Measurements from ENCODE around the gene CFAP65. TPM values are rescaled to one million over a fixed set of nuclear protein-coding genes. Genes with fewer than 3 reads are reported as not detected.

The CFAP65 gene
- total RNA-seq, 1 donor from 2014 or later = not detected

GRCh38 chr2:218963601-218964000, 77.7 kb downstream of the CFAP65 start:
- ATAC-seq = no peak

GRCh38 chr2:218962859-218963492, 78.3 kb downstream of the CFAP65 start:
- ATAC-seq = peak; percentile 33

- ATAC-seq = no peak
Measured at GRCh38 chr2:218961651-218962570, 79.4 kb downstream of the CFAP65 start.

DNA sequence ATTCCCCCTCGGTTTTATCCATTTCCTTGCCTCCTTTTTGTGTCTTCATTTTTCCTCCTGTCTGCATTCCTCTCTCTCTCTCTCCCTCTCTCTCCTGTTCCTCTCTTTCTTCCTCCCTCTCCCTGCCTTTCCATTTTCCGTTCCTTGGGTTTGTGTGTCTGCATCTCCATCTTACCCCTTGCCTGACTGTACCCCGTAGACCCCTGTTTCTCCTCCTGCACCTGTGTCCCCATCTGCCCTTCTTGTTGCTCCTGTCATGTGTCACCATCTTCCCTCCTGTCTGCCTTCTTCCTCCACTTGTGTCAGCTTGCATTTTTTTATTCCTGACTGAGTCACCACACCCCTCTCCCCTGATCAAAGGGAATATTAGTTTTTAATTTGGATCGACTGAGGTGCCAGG, 80.1 kb downstream of the CFAP65 start:
- no peak for ATAC-seq

- no peak for ATAC-seq
Measured at GRCh38 chr2:218960309-218961165, 80.8 kb downstream of the CFAP65 start.

- ATAC-seq = no peak
Measured at GRCh38 chr2:218959761-218960308, 81.5 kb downstream of the CFAP65 start.

GRCh38 chr2:218959141-218959731, 82.1 kb downstream of the CFAP65 start, which contains the start of gene CDK5R2:
Gene CDK5R2 (plus strand): TSS chr2:218959666. CDS start chr2:218959821, 155 bp downstream.
- ATAC-seq = peak; percentile 68

GRCh38 chr2:218958276-218958675, 83.0 kb downstream of the CFAP65 start:
- no peak for ATAC-seq

GRCh38 chr2:218957671-218958070, 83.6 kb downstream of the CFAP65 start:
- no peak for ATAC-seq

- no peak for ATAC-seq
Measured at GRCh38 chr2:218956039-218956438, 85.3 kb downstream of the CFAP65 start.

- ATAC-seq = no peak
Measured at GRCh38 chr2:218954541-218955300, 86.6 kb downstream of the CFAP65 start.

- ATAC-seq = no peak
Measured at GRCh38 chr2:218953366-218953954, 87.9 kb downstream of the CFAP65 start.

Other genes starting within 250 kb of the CFAP65 start
- gene PRKAG3, start 209.7 kb downstream of the CFAP65 start, total RNA-seq = not detected
- gene WNT6, start 181.7 kb downstream of the CFAP65 start, total RNA-seq = not detected
- 3.4 TPM for gene WNT10A, start 160.7 kb downstream of the CFAP65 start, total RNA-seq
- not detected for gene CDK5R2, start 81.8 kb downstream of the CFAP65 start, total RNA-seq
- not detected for gene FEV, start 56.3 kb downstream of the CFAP65 start, total RNA-seq
- gene CRYBA2, start 48.1 kb downstream of the CFAP65 start, total RNA-seq = not detected
- 0.08 TPM for gene IHH, start 19.4 kb upstream of the CFAP65 start, total RNA-seq
- gene NHEJ1, start 119.3 kb upstream of the CFAP65 start, total RNA-seq = 8.9 TPM
- gene SLC23A3, start 128.5 kb upstream of the CFAP65 start, total RNA-seq = 0.64 TPM
- gene CNPPD1, start 135.4 kb upstream of the CFAP65 start, total RNA-seq = 49.3 TPM
- 41.6 TPM for gene RETREG2, start 136.8 kb upstream of the CFAP65 start, total RNA-seq
- 41.1 TPM for gene ZFAND2B, start 165.3 kb upstream of the CFAP65 start, total RNA-seq
- 22.6 TPM for gene ABCB6, start 177.4 kb upstream of the CFAP65 start, total RNA-seq
- gene ATG9A, start 188.1 kb upstream of the CFAP65 start, total RNA-seq = 29.9 TPM
- gene ANKZF1, start 188.3 kb upstream of the CFAP65 start, total RNA-seq = 18.2 TPM
- 2.4 TPM for gene GLB1L, start 203.9 kb upstream of the CFAP65 start, total RNA-seq
- gene STK16, start 204.0 kb upstream of the CFAP65 start, total RNA-seq = 30.0 TPM
- gene TUBA4B, start 211.7 kb upstream of the CFAP65 start, total RNA-seq = not detected
- 138 TPM for gene TUBA4A, start 212.4 kb upstream of the CFAP65 start, total RNA-seq
- 51.7 TPM for gene DNAJB2, start 237.8 kb upstream of the CFAP65 start, total RNA-seq

Measured in esophagus mucosa (tissue), 1 donor.